HG03103 (cell line): ENCODE data around the gene VPS13D.

Experiments used
- ATAC-seq: cut with Tn5 transposase; IDR thresholded peaks from one replicate; pipeline ENCODE4 v1.9.1; 2021; ENCODE audit warnings: low read depth; ENCODE audit not compliant: unreplicated experiment

The VPS13D gene

DNA sequence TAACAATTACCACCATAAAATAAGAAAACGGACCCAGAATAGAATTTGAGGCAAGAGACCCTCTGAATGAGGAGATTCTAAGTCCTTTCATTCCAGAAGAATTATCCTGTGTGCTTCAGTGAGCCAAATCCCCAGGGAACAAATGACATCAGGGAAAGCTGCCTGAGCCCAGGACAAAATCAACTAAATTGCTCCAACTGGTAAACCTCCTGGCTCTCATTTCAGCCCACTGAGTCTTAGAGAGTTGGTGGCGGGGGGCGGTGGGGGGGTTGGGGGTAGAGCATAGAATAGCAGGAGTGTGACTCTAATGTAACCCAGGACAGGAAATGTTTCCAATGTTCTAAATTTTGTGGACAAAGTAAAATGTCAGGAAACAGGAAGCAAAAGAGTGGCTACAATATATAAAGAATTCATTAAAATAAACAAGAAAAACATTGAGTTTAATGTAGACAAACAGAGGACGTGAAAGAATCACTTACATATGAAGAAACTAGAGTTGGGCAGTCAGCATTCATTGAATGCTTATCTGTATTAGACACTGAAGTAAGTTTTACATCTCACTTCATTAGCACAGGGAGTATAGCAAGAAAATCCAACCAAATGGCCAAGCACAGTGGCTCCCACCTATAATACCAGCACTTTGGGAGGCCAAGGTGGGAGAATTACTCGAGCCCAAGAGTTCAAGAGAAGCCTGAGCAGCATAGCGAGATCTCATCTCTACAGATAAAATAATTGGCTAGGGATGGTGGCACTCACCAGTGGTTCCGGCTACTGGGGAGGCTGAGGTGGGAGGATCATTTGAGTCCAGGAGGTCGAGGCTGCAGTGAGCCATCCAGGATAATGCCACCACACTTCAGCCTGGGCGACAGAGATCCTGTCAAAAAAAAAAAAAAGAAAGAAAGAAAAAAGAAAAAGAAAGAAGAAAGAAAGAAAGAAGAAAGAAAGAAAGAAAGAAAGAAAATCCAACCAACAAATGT is 313.1 kb downstream of the VPS13D start:
- no peak for ATAC-seq

- ATAC-seq = no peak
Measured at GRCh38 chr1:12543740-12544154, 313.9 kb downstream of the VPS13D start.

GRCh38 chr1:12544357-12544756 is 314.5 kb downstream of the VPS13D start:
- ATAC-seq = no peak

GRCh38 chr1:12544992-12545391 is 315.2 kb downstream of the VPS13D start:
- ATAC-seq = no peak

DNA sequence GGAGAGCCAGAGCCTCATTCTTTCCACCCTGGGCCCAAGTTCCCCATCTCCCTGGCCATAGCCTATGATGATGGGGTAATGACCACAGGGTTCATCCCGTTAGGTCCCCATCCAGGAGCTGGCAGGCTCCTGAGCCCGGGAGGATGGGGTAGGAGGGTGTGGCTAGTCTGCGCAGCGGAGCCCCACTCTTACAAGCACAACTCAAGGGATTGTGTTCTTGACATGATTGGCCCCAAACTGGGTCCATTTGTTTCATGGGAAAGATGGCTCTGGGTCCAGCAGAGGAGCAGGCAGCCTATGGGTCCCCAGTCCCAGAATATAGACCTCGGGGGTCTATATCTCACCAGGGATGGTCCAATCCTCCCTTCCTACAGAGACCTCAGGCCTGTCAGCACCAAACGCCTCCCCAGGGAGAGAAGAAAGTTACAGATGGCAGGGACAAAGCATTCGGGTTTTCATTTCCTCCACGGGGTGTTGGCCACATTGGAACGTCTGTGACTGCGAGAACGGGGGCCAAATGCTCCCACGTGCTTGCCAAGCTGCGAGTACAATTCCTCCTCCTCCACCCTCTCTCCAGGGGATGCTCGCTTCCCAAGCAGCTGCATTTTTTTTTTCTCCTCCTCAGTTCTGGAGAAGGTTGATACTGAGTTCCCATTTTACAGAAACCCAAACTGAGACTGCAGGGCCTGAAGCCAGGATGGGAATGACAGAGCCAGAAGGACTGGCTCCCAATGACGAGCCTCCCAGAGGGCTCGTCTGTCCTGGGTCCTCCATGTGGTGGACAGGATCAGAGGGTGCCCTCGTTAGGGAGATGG is 317.1 kb downstream of the VPS13D start:
- no peak for ATAC-seq

DNA sequence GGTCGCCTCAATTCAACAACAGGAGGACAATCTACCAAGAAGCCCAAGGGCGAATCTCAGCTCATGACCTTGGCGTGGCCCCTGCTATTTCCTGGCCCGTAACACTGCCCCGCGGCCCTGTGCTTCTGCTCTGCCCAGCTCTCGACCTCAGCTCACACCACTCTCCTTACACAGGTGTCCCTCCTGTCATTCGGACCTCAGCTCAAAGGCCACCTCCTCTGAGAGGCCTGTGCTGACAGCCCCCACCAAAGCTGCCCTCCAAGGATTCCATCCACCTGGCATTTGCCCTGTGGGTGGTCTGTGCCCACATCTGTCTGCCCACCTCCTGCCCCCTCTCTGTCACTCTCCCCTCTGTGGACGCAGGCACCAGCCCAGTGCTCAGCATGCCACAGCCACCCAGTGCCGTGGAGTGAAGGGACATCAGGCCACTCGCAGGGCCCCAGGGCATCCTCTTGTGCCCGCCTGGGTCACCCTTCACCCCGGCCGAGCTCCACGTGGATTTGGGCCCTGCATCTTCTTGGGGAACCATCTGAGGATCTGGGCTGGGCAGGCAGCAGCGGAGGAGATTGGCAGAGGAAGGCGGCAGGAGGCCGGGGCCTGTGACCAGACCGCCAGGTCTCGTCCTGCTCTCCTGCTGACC is 317.9 kb downstream of the VPS13D start:
- ATAC-seq = no peak

- ATAC-seq = no peak
Measured at GRCh38 chr1:12548279-12548972, 318.6 kb downstream of the VPS13D start.

DNA sequence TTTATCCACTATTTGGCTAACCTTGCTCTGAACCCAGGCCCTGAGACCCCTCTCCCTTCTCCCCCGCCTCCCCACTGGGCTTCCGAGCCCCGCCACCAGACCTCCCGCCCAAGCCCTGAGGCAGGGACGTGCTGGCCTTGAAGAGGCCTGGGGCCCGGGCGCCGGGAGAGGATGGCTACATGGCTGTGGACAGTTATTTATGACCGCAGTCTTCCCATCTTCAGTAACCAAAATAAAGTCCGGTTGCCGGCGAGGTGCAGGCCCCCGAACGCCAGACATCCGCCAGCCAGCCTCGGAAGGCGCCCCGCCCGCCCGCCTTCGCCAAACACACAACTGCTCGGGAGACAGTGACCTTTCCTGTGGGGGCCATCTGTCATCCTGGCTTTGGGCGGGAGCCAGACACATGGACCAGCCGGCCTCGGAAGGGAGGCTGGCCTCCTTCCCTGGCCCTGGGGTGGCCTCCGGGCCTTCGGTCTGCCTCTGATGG is 319.2 kb downstream of the VPS13D start:
- ATAC-seq = no peak

- ATAC-seq = no peak
Measured at GRCh38 chr1:12549460-12550349, 319.9 kb downstream of the VPS13D start.

DNA sequence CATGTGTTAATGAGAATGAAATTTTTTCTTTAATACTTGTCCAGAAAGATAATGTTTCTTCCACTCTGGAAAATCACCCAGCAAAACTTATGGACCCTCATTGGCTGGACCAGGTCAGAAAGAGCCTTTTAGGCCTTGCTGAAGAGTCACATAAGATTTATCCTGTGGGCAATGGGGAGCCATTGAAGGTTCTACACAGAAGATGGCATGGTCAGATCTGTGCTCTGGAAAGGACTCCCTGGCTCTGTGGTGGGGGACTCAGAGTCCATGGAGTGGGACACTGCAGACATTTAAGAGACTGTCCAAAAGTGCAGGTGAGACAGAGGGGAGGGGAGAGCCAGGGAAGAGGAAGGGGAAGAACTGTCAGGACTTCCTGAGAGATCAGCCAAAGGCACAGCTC is 321.8 kb downstream of the VPS13D start:
- ATAC-seq = no peak

GRCh38 chr1:12552111-12552888 is 322.5 kb downstream of the VPS13D start:
- no peak for ATAC-seq

GRCh38 chr1:12552951-12553921 is 323.4 kb downstream of the VPS13D start:
- ATAC-seq = no peak

DNA sequence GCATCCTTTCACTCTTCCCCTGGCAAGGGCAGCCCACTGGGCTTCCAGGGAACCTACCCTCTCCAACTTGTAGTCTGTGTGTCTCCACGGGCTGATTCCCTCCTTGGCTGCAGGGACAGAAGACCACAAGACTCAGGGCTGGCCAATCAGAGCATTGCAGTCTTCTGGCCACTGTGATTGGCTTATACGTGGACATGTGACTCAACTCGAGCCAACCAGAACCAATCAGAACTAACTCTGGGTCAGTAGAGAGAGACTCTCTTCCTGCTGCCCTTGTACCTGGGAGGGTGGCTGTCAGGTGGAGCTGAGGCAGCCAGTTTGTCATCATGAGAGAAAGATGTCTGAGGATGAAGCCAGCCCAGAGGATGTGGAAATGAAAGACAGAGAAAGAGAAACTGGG is 324.1 kb downstream of the VPS13D start:
- ATAC-seq = no peak

DNA sequence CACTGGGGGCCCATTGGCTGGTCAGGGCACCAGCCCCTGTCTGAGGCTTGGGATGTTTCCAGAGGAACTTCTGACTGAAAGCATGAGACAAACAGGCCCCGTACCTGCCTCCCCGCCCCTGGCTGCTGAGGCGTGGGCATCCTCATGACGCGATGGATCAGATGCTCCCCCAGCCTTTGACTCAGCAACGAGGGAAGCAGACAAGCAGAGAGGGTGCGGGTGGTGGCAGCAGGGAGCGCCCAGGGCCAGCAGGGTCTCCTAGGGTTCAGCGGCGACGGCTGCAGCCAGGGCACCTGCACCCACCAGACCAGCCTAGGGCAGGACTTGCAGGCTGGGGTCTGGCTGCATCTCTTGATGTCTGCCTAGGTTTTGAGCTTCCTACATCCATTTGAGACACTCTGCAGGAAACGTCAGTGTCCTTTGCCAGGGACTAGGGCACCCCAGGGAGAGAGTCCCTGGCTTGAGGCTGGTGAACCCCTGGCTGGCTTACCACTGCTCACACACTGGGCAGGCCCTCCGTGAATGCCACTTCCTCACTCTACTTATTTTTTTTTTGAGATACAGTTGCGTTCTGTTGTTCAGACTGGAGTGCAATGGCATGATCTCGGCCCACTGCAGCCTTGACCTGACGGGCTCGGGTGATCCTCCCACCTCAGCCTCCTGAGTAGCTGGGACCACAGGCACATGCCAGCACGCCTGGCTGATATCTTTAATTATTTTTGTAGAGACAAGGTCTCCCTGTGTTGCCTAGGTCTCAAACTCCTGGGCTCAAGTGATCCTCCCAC is 324.9 kb downstream of the VPS13D start:
- ATAC-seq = no peak

GRCh38 chr1:12555411-12556367 is 325.9 kb downstream of the VPS13D start:
- ATAC-seq = no peak
